Mucosa of descending colon (tissue), 3 donors: ENCODE measurements around the gene MAG. TPM values are rescaled to one million over a fixed set of nuclear protein-coding genes. Genes with fewer than 3 reads are reported as not detected.

Experiments used
- ATAC-seq: fragments of 200-7000 bp; cut with Tn5 transposase; one replicate; pipeline ENCODE4 v1.9.1; 2020; ENCODE audit warnings: mild to moderate bottlenecking, moderate library complexity
- DNase-seq, 3 donors: peaks; one replicate each; pipeline ENCODE4 v3.0.0-alpha.2; 2020
- H3K36me3 ChIP-seq: fragments of 200-600 bp; one replicate; pipeline ENCODE4 v1.8.0; 2021; ENCODE audit warnings: low read depth, mild to moderate bottlenecking
- H3K4me1 ChIP-seq: fragments of 200-600 bp; one replicate; pipeline ENCODE4 v1.8.0; 2021; ENCODE audit warnings: low read depth, mild to moderate bottlenecking
- H3K4me3 ChIP-seq: fragments of 200-600 bp; one replicate; pipeline ENCODE4 v1.8.0; 2021; ENCODE audit warnings: mild to moderate bottlenecking
- H3K9me3 ChIP-seq: fragments of 200-600 bp; one replicate; pipeline ENCODE4 v1.8.0; 2021; ENCODE audit warnings: mild to moderate bottlenecking
- intact Hi-C, 2 donors: fragments of 100-400 bp; cut with DNase I in 1 of 2; cut with micrococcal nuclease in 1 of 2; formaldehyde crosslinking; loops; one replicate each; pipeline versions ENCODE4 v1.11.0 to v1.11.1; 2022; cut with DNase I, micrococcal nuclease
- total RNA-seq, 3 donors: library from RNA; stranded (reverse); fragmentation: NEBNext Ultra II Directional in 2 of 3; extraction: Animal tissue kit (Norgen Biotek cat#: 25700) in 2 of 3; gene quantifications; one replicate each; pipeline versions ENCODE4 v1.2.1 to v1.2.4, GENCODE V29; 2021 to 2023
- TF ChIP-seq, protein P1 (sequence below): fragments of 200-600 bp; IDR thresholded peaks from one replicate; pipeline ENCODE4 v1.8.0; 2022; ENCODE audit warnings: antibody characterized with exemption, mild to moderate bottlenecking
- donor health status: DM: no; HTN: no; CAD: no; lungs with moderate emphysema.
- donor health status: DM: no; HTN: no; CAD: no.
- donor health status: DM: no; HTN: yes; CAD: no.

Gene MAG
- total RNA-seq, 3 donors from 2014 or later: 0.80 TPM; not detected in 2

DNA sequence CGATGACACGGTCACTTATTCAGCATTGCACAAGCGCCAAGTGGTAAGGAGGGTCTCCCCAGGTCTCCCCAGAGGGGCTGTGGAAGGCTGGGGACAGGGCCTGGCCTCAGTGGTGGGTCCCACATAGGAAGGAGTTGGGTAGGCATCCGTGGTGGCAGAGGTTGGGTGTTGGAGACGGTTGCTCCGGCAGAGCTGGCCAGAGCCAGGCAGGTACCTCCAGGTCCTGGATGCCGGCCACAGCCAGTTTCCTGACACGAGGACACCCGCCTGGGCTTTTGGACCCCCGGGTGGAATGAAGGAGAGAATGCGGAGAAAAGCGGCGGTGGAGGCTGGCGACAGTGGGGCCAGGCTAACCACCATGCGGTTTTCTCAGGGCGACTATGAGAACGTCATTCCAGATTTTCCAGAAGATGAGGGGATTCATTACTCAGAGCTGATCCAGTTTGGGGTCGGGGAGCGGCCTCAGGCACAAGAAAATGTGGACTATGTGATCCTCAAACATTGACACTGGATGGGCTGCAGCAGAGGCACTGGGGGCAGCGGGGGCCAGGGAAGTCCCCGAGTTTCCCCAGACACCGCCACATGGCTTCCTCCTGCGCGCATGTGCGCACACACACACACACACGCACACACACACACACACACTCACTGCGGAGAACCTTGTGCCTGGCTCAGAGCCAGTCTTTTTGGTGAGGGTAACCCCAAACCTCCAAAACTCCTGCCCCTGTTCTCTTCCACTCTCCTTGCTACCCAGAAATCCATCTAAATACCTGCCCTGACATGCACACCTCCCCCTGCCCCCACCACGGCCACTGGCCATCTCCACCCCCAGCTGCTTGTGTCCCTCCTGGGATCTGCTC, 54.5 kb downstream of the MAG start:
- ATAC-seq (peak; percentile 74), DNase-seq (peak; percentile 55 to 81 (median 57))
- Histone ChIP-seq H3K36me3 (no peaks in the 10 kb centered on the region), H3K4me3 (no peak overlapping the region), H3K9me3 (no peaks in the 10 kb centered on the region), H3K4me1 (no peaks in the 10 kb centered on the region)
- intact Hi-C loops: no loop called here
- TF ChIP-seq, protein P1, sequence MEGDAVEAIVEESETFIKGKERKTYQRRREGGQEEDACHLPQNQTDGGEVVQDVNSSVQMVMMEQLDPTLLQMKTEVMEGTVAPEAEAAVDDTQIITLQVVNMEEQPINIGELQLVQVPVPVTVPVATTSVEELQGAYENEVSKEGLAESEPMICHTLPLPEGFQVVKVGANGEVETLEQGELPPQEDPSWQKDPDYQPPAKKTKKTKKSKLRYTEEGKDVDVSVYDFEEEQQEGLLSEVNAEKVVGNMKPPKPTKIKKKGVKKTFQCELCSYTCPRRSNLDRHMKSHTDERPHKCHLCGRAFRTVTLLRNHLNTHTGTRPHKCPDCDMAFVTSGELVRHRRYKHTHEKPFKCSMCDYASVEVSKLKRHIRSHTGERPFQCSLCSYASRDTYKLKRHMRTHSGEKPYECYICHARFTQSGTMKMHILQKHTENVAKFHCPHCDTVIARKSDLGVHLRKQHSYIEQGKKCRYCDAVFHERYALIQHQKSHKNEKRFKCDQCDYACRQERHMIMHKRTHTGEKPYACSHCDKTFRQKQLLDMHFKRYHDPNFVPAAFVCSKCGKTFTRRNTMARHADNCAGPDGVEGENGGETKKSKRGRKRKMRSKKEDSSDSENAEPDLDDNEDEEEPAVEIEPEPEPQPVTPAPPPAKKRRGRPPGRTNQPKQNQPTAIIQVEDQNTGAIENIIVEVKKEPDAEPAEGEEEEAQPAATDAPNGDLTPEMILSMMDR: no peak

DNA sequence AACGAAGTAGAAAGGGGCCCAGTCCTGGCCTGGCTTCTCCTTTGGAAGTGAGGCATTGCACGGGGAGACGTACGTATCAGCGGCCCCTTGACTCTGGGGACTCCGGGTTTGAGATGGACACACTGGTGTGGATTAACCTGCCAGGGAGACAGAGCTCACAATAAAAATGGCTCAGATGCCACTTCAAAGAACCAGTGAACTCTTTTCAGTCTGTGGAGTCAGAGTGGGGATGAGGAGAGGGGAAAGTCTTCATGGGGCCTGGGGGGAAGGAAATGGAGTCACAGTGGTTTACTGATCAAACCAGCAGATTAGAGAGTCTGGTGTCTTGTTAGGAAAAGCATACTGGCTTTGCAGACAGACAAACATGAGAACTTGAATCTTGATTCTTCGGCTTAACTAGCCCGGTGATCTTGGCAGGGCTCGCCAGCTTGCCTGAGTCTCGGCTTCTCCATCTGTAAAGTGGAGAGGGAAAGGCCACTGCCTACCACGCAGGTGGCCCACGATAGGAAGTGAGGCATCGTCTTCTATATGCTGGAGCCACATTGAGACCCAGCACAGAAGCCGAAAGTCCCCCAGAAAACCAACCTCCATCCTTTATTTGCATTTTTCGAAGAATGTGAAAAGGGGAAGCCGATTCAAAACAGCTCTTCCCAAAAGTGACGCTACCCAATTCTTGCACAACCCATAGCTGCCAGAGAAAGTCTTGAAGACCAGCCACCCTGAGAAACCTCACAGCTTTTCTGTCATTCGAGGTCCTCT, 55.4 kb downstream of the MAG start, which contains the start of gene FFAR1:
Gene FFAR1, plus strand, starts transcription at position 732 of the 759 bp plus-strand sequence. CDS start 3,650 bp downstream, outside the sequence.
- Histone ChIP-seq H3K9me3 (no peaks in the 10 kb centered on the region), H3K36me3 (no peaks in the 10 kb centered on the region), H3K4me3 (no peak within 1 kb of the TSS), H3K4me1 (no peaks in the 10 kb centered on the region)
- peak in 2 of 3 donors; percentile 33 to 44 for DNase-seq
- intact Hi-C loops: no loop called here
- TF ChIP-seq, protein P1: no peak
- ATAC-seq: peak; percentile 17

DNA sequence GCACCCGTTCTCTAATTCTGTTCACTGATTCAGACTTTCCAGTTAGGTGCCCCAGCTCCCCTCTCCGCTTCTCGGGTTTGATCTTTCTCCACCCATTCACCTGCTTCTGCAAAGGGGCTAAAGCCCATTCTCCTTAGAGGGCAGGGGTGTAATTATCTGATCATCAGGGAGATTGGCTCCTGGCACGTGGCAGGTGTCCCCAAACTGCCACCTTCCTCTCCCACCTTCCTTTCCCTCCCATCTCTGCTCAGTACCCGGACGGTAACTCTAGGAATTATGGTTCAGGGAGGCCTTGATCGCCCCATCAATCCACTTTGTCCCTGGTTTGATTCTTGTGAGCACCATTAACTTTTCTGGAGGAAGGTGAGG, 56.0 kb downstream of the MAG start:
- no peak for DNase-seq
- Histone ChIP-seq H3K4me3 (no peak overlapping the region), H3K36me3 (no peaks in the 10 kb centered on the region), H3K4me1 (no peaks in the 10 kb centered on the region), H3K9me3 (no peaks in the 10 kb centered on the region)
- ATAC-seq: no peak
- intact Hi-C loops: no loop called here
- TF ChIP-seq, protein P1: no peak

DNA sequence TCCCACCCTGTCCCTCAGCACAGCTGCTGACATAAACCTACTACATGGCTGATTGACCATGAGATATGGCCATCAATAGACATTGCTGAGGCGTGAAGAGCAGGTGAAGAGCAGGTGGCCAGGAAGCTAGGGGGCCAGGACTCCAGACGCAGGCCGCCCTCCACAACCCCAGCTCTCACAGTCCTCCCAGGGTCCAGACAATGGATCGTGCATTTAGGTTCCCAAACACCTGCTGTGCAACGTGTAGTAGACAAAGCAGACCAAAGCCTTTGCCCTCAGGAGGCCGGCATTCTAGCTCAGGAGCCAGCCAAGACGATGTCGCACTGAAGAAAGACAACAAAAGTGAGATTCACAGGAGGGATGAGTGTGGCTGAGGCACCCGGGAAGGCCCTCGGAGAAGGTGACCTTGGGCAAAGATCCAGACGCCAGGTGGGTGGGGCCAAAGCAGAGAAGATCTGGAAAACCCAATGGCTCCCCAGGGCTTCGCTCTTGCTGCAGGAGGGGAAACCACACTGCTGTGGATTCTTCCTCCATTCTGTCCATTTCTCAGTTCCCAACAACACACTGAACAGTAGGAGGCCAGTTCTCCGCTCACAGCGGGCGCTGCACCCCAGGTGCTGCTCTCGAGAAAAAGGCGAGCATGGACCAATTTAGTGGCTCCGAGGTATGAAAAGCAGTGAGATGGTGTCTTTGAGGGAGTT, 57.1 kb downstream of the MAG start:
- H3K4me1 ChIP-seq: no peaks in the 10 kb centered on the region
- H3K9me3 ChIP-seq: no peaks in the 10 kb centered on the region
- no peak overlapping the region for H3K4me3 ChIP-seq
- DNase-seq (peak in 2 of 3 donors; percentile 18 to 41), ATAC-seq (no peak)
- intact Hi-C loops: no loop called here
- no peaks in the 10 kb centered on the region for H3K36me3 ChIP-seq
- TF ChIP-seq, protein P1: no peak
